GM10266 (cell line): ENCODE results near the gene ART5.

Experiments
- DNase-seq: peaks from one replicate; pipeline ENCODE4 v3.0.0; 2012; ENCODE audit errors: extremely low spot score
- TF ChIP-seq, protein P1 (sequence below): IDR thresholded peaks from 2 replicates; pipeline ENCODE4 v1.5.1; 2012; ENCODE audit warnings: mild to moderate bottlenecking, low read depth; ENCODE audit not compliant: control insufficient read depth, insufficient read depth; ENCODE audit errors: missing control alignments

ART5 gene

DNA sequence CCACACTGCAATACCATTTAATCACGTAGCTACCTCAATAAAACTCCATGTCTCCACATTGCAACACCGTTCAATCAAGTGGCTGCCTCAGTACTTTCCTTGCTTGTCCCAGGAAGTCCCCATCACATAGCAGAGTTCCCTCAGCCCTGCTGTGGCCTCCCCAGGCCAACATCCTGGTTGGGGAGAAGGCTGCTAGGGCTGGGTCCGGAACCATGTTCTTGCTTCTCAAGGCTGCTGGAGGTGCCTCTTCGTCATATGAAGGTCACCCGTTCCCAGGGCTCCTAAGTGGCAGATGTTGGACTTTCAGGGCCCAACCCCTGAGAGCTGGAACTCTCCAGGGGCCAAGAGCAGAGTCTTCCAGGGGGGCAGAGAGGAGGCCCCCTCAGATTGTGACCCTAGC lies 3.3 kb downstream of the ART5 start:
- no peak for DNase-seq
- TF ChIP-seq, protein P1, sequence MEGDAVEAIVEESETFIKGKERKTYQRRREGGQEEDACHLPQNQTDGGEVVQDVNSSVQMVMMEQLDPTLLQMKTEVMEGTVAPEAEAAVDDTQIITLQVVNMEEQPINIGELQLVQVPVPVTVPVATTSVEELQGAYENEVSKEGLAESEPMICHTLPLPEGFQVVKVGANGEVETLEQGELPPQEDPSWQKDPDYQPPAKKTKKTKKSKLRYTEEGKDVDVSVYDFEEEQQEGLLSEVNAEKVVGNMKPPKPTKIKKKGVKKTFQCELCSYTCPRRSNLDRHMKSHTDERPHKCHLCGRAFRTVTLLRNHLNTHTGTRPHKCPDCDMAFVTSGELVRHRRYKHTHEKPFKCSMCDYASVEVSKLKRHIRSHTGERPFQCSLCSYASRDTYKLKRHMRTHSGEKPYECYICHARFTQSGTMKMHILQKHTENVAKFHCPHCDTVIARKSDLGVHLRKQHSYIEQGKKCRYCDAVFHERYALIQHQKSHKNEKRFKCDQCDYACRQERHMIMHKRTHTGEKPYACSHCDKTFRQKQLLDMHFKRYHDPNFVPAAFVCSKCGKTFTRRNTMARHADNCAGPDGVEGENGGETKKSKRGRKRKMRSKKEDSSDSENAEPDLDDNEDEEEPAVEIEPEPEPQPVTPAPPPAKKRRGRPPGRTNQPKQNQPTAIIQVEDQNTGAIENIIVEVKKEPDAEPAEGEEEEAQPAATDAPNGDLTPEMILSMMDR = no peak

DNA sequence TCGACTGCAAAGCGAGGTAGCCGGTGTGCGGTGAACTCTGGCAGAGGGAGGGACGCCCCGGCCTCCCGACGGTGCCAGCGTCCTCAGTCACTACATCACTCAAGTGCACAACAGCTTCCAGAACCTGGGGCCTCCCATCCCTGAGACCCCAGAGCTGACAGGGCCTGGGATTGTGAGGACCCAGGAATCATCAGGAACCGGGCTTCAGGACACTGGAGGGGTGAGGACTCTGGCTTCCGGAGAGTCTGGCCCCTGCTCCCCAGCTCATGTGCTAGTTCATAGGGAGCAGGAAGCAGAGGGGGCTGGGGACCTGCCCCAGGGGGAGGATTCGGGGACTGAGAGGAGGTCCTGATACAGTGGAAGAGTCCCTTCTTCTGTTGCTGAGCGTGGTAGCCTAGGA lies 4.6 kb downstream of the ART5 start:
- TF ChIP-seq, protein P1 = no peak
- no peak for DNase-seq

DNA sequence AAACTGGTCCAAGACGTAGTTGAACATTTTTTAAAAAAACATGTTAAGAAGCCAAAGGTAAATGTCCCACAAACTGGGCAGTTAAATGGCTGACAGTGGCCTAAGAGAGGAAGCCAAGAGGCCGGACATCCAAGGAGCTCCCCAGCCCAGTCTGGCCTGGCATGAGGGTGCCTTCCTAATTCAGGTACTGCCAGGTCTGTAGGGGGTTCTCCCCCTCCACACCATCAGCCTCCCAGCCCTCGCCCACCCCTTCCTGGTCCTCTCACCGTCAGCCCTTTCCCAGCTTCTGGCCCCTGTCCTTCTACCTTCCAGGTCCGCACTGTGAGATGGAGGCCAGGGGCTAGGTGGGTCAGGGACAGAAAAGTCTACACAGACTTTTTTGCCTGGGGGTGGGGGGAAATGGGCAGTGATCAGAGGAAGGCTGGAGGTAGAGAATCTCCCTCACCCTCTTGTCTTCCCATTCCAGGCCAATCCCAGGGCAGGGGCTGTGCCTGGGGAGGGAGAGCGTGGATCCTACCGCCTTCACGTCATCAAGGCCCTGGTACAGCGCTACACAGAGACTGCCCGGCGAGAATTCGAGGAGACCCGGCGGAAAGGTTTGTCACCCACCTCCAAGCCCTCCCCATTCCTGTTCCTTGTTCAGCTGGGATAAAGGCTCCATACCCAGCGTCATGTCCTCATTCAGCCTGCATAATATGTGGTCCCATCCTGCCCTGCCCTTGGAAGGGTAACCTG lies 6.0 kb downstream of the ART5 start:
- no peak for DNase-seq
- TF ChIP-seq, protein P1 = no peak

DNA sequence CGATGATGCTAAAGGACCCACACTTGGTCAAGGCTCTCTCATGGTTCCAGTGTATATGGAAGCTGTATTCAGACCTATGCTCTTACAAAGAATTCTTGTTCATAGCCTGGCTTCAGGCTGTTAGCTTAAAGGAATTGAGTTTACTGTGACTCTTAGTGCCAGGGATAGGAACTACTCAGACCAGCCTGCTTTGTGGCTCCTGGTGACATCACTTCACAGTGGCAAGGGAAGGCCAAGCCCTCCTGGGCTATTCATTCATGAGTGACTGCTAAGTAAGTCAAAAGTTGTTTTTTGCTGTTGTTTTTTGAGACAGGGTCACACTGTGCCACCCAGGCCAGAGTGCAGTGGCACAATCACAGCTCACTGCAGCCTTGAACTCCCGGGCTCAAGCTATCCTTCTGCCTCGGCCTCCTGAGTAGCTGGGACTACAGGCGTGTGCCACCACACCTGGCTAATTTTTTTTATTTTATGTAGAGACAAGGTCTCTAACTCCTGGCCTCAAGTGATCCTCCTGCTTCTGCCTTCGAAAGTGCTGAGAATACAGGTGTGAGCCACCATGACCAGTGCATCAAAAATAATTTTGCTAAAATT lies 9.6 kb downstream of the ART5 start:
- TF ChIP-seq, protein P1 = no peak
- no peak for DNase-seq

DNA sequence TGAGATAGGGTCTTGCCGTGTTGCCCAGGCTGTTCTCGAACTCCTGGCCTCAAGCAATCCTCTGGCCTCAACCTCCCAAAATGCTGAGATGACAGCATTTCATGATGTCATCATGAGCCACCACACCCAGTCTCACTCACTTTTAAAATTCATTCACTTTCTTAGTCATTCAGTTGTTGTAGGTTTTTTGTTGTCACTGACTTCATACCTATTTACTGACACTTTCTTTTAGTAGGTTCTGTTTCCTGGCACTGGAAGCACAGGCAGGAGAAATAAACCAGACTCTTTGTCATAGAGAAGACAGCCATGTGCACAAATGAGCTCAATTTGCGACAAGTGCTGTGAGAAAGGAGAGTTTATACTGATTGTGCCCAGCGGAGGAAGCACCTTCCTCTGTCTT lies 10.5 kb downstream of the ART5 start:
- TF ChIP-seq, protein P1 = no peak
- DNase-seq = no peak

DNA sequence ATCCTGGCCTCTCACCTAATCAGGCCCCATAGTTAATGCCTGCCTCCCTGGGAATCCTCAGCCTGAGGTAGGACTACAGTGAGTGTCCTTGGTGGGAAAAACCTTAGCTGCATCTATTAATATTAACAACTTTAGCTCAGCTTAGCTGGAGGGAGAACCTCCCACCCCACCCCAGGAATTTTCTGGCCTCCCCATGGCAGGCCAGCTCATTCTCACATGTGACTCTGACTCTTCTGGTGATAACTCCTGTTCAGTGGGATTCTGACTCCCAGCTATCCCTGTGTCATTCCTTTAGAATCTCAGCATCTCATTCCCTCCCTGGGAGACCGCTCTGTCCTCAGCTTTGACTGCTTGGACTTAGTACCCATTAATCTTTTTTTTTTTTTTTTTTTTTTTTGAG lies 14.5 kb downstream of the ART5 start:
- TF ChIP-seq, protein P1 = no peak
- no peak for DNase-seq

DNA sequence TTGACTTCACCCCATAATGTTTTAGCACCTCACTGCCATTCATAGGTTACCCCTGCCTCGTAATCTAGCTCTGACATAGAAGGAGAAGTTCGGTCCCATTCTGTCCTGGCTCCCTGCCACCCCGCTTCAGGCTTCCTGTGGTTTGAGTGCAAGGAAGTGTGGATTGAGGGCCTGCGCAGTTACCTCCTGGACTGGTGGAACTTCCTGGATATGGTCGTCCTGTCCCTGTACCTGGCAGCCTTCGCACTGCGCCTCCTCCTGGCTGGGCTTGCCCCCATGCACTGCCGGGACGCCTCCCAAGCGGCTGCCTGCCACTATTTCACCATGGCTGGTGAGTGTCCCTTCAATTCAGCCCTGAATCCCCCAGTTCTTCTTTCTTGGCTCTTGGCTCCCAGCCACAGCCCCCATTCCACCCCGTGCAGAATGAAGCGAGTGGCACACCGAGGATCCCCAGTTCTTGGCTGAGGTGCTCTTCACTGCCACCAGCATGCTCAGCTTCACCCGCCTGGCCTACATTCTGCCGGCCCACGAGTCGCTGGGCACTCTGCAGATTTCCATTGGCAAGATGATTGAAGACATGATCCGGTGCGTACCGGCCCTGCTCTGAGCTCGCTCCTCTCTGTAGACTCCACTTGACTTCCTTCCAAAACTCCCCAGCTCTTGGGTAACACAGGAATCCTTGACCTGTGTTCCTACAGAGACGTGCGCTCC lies 15.4 kb downstream of the ART5 start:
- DNase-seq = no peak

More for the DNA sequence above, 15.4 kb downstream of the ART5 start:
- TF ChIP-seq, protein P1 = no peak
